Measurements from ENCODE around the gene GSE1.

The GSE1 gene

GRCh38 chr16:85600078-85600477, 13.0 kb upstream of the GSE1 start:
- no peak overlapping the region for H3K4me3 ChIP-seq (ENCODE audit: low read length)
- DNase-seq (ENCODE audit: low read depth): no peak
- no peak for TF ChIP-seq CTCF (conservative IDR thresholded peaks at IDR 0.05; ENCODE audit: low read depth, low read length)

- TF ChIP-seq CTCF (conservative IDR thresholded peaks at IDR 0.05; ENCODE audit: low read depth, low read length): no peak
- DNase-seq (ENCODE audit: low read depth): no peak
- no peak overlapping the region for H3K4me3 ChIP-seq (ENCODE audit: low read length)
These were observed 12.4 kb upstream of the GSE1 start for GRCh38 chr16:85600530-85601271.

- no peak for TF ChIP-seq CTCF (conservative IDR thresholded peaks at IDR 0.05; ENCODE audit: low read depth, low read length)
These were observed 11.9 kb upstream of the GSE1 start for GRCh38 chr16:85601272-85601639.

GRCh38 chr16:85601730-85602401, 11.3 kb upstream of the GSE1 start:
- no peak overlapping the region for H3K4me3 ChIP-seq (ENCODE audit: low read length)
- no peak for DNase-seq (ENCODE audit: low read depth)
- TF ChIP-seq CTCF (conservative IDR thresholded peaks at IDR 0.05; ENCODE audit: low read depth, low read length): no peak

More at GRCh38 chr16:85601272-85601639, 11.9 kb upstream of the GSE1 start:
- no peak overlapping the region for H3K4me3 ChIP-seq (ENCODE audit: low read length)
- no peak for DNase-seq (ENCODE audit: low read depth)

GRCh38 chr16:85602402-85603202, 10.5 kb upstream of the GSE1 start:
- TF ChIP-seq CTCF (conservative IDR thresholded peaks at IDR 0.05; ENCODE audit: low read depth, low read length): no peak
- no peak for DNase-seq (ENCODE audit: low read depth)
- H3K4me3 ChIP-seq (ENCODE audit: low read length): no peak overlapping the region

GRCh38 chr16:85603203-85603755, 9.8 kb upstream of the GSE1 start:
- TF ChIP-seq CTCF (conservative IDR thresholded peaks at IDR 0.05; ENCODE audit: low read depth, low read length): no peak
- no peak overlapping the region for H3K4me3 ChIP-seq (ENCODE audit: low read length)
- no peak for DNase-seq (ENCODE audit: low read depth)
